GM13976 (cell line): ENCODE measurements around the gene TUT7.

Source experiments
- DNase-seq: peaks from one replicate; pipeline ENCODE4 v3.0.0; 2012; ENCODE audit warnings: low spot score
- CTCF ChIP-seq: IDR thresholded peaks from 2 replicates; pipeline ENCODE4 v1.5.1; 2012; ENCODE audit warnings: borderline replicate concordance, mild to moderate bottlenecking; ENCODE audit not compliant: insufficient read depth; ENCODE audit errors: extremely low read depth, missing control alignments, control extremely low read depth
- in situ Hi-C: fragments of 300-500 bp; cut with MboI; formaldehyde crosslinking; loops from one replicate; pipeline ENCODE4 v1.12.0; 2022; ENCODE audit warnings: low sequenced_read_pairs, mixed read lengths, inconsistent platforms; ENCODE audit not compliant: unreplicated experiment

Gene TUT7

GRCh38 chr9:86288499-86289198 lies 65.6 kb downstream of the TUT7 start:
- DNase-seq, result no peak
- TF ChIP-seq CTCF, result no peak
- in situ Hi-C loops, result no loop called here

GRCh38 chr9:86287013-86287412 lies 67.2 kb downstream of the TUT7 start:
- in situ Hi-C loops, result no loop called here
- peak; percentile 29 for TF ChIP-seq CTCF
- DNase-seq, result no peak

- no peak for TF ChIP-seq CTCF
- DNase-seq, result no peak
- in situ Hi-C loops, result no loop called here
Observed at GRCh38 chr9:86286278-86286677, 67.9 kb downstream of the TUT7 start.

- TF ChIP-seq CTCF, result no peak
- DNase-seq, result no peak
- in situ Hi-C loops, result no loop called here
Observed at GRCh38 chr9:86285261-86285660, 68.9 kb downstream of the TUT7 start.

- no peak for DNase-seq
- TF ChIP-seq CTCF, result no peak
- in situ Hi-C loops, result no loop called here
Observed at GRCh38 chr9:86282979-86283535, 71.2 kb downstream of the TUT7 start.

- in situ Hi-C loops, result no loop called here
- no peak for TF ChIP-seq CTCF
- DNase-seq, result peak; percentile 95
Observed at GRCh38 chr9:86282077-86282978, 71.9 kb downstream of the TUT7 start, which contains the start of gene ISCA1. ISCA1 (minus strand) TSS chr9:86282538; CDS start chr9:86282458, 80 bp downstream.
